ENCODE measurements around the gene PXK.

DNA sequence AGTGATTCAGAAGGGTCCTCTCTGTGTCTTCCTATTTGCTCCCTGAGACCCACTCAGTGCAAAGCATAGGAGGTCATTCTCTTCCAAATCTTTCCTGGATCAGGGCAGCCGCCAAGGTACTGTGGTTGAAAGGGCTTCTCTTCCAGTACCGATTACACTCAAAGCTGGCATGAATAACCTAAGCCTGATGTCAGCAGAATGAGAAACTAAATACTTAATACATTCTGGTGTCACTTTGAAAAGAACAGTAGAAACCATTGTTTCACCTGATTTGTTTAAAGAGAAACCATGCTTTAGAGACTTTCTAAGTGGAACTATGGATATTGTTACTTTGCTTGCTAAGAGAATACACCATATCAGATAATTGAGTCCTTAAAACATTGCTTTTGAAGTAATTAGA lies 50.8 kb downstream of the PXK start:
- TF ChIP-seq, protein P1, sequence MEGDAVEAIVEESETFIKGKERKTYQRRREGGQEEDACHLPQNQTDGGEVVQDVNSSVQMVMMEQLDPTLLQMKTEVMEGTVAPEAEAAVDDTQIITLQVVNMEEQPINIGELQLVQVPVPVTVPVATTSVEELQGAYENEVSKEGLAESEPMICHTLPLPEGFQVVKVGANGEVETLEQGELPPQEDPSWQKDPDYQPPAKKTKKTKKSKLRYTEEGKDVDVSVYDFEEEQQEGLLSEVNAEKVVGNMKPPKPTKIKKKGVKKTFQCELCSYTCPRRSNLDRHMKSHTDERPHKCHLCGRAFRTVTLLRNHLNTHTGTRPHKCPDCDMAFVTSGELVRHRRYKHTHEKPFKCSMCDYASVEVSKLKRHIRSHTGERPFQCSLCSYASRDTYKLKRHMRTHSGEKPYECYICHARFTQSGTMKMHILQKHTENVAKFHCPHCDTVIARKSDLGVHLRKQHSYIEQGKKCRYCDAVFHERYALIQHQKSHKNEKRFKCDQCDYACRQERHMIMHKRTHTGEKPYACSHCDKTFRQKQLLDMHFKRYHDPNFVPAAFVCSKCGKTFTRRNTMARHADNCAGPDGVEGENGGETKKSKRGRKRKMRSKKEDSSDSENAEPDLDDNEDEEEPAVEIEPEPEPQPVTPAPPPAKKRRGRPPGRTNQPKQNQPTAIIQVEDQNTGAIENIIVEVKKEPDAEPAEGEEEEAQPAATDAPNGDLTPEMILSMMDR (conservative IDR thresholded peaks at IDR 0.05 in 1 of 2, IDR thresholded peaks at IDR 0.05 in 1 of 2; ENCODE audit: extremely low read depth in 1 of 2, insufficient read depth in 1 of 2, low read depth in 1 of 2, low read length in 2 of 2), result no peak
- TF ChIP-seq EZH2 (IDR thresholded peaks at IDR 0.05; ENCODE audit: borderline replicate concordance, low read length), result no peak
